ENCODE results near the gene PDGFRB. TPM values are rescaled to one million over a fixed set of nuclear protein-coding genes. Genes with fewer than 3 reads are reported as not detected.
A peak's percentile ranks its signal among the peaks of the same experiment; 100 is the strongest.

Gene PDGFRB
- total RNA-seq, 4 donors from 2014 or later = 33.9 to 88.7 (median 41.7) TPM

- WGBS, 2 donors = 72 to 73% methylated on average over 8 of the region's 8 CpGs
- no peak for TF ChIP-seq CTCF (IDR thresholded peaks at IDR 0.05)
- no peak for TF ChIP-seq POLR2A (IDR thresholded peaks at IDR 0.05)
- DNase-seq (ENCODE audit: low spot score in 2 of 2) = peak in 1 of 2 donors; percentile 78
- no peak overlapping the region for H3K4me3 ChIP-seq (ENCODE audit: low read depth, poor library complexity, severe bottlenecking)
- intact Hi-C loops (cut with DNase I; ENCODE audit: low total_unique reads) = no loop called here
These were observed 40.8 kb downstream of the PDGFRB start for GRCh38 chr5:150114773-150115408.

GRCh38 chr5:150114102-150114641, 41.5 kb downstream of the PDGFRB start:
- WGBS, 2 donors = 85 to 90% methylated on average over 12 of the region's 12 CpGs
- peak; percentile 13 to 81 for DNase-seq (ENCODE audit: low spot score in 2 of 2)
- no peak for TF ChIP-seq POLR2A (IDR thresholded peaks at IDR 0.05)
- TF ChIP-seq CTCF (IDR thresholded peaks at IDR 0.05) = no peak
- intact Hi-C loops (cut with DNase I; ENCODE audit: low total_unique reads) = no loop called here
- H3K4me3 ChIP-seq (ENCODE audit: low read depth, poor library complexity, severe bottlenecking) = no peak overlapping the region

GRCh38 chr5:150113047-150113744, 42.4 kb downstream of the PDGFRB start:
- DNase-seq (ENCODE audit: low spot score in 2 of 2) = peak; percentile 36 to 87
- intact Hi-C loops (cut with DNase I; ENCODE audit: low total_unique reads) = loop anchor here (1.0 kb wide), 1 partner anchor 47 kb away; no protein-coding TSS in a partner anchor
- no peak overlapping the region for H3K4me3 ChIP-seq (ENCODE audit: low read depth, poor library complexity, severe bottlenecking)
- TF ChIP-seq CTCF (IDR thresholded peaks at IDR 0.05) (no peak), POLR2A (IDR thresholded peaks at IDR 0.05) (no peak)
- WGBS, 2 donors = 51 to 54% methylated on average over 18 of the region's 18 CpGs

GRCh38 chr5:150112201-150113046, 43.2 kb downstream of the PDGFRB start:
- no peak overlapping the region for H3K4me3 ChIP-seq (ENCODE audit: low read depth, poor library complexity, severe bottlenecking)
- 44 to 48% methylated on average over 6 of the region's 6 CpGs for WGBS, 2 donors
- TF ChIP-seq POLR2A (IDR thresholded peaks at IDR 0.05) (no peak), CTCF (IDR thresholded peaks at IDR 0.05) (no peak)
- DNase-seq (ENCODE audit: low spot score in 2 of 2) = peak; percentile 58 to 95
- intact Hi-C loops (cut with DNase I; ENCODE audit: low total_unique reads) = loop anchor here (1.0 kb wide), 1 partner anchor 48 kb away; no protein-coding TSS in a partner anchor

- intact Hi-C loops (cut with DNase I; ENCODE audit: low total_unique reads) = no loop called here
- DNase-seq (ENCODE audit: low spot score in 2 of 2) = peak in 1 of 2 donors; percentile 80
- no peak overlapping the region for H3K4me3 ChIP-seq (ENCODE audit: low read depth, poor library complexity, severe bottlenecking)
- 77 to 79% methylated on average over 8 of the region's 8 CpGs for WGBS, 2 donors
- no peak for TF ChIP-seq CTCF (IDR thresholded peaks at IDR 0.05)
- no peak for TF ChIP-seq POLR2A (IDR thresholded peaks at IDR 0.05)
These were observed 44.5 kb downstream of the PDGFRB start for GRCh38 chr5:150111122-150111521.
